GM18868 (cell line): ENCODE data around the gene SH3D19.

Source experiments
- ATAC-seq: cut with Tn5 transposase; IDR thresholded peaks from one replicate; pipeline ENCODE4 v1.9.1; 2021; ENCODE audit warnings: mild to moderate bottlenecking, moderate library complexity; ENCODE audit not compliant: unreplicated experiment

Gene SH3D19, protein sequence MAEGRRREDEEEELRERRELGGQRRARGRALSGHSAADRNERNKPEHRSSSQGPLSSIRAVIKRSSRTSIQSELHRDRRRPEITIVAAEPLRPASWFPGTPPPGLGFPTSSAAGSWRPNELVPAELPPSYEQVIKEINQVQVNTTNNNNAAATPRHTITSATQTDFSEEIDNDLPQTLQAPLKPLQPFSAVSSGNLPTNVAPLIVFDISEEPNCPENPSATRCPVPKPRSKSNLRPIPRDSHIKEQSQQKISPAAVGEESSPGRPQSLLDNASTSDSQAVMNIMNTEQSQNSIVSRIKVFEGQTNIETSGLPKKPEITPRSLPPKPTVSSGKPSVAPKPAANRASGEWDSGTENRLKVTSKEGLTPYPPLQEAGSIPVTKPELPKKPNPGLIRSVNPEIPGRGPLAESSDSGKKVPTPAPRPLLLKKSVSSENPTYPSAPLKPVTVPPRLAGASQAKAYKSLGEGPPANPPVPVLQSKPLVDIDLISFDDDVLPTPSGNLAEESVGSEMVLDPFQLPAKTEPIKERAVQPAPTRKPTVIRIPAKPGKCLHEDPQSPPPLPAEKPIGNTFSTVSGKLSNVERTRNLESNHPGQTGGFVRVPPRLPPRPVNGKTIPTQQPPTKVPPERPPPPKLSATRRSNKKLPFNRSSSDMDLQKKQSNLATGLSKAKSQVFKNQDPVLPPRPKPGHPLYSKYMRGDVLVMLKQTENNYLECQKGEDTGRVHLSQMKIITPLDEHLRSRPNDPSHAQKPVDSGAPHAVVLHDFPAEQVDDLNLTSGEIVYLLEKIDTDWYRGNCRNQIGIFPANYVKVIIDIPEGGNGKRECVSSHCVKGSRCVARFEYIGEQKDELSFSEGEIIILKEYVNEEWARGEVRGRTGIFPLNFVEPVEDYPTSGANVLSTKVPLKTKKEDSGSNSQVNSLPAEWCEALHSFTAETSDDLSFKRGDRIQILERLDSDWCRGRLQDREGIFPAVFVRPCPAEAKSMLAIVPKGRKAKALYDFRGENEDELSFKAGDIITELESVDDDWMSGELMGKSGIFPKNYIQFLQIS

DNA sequence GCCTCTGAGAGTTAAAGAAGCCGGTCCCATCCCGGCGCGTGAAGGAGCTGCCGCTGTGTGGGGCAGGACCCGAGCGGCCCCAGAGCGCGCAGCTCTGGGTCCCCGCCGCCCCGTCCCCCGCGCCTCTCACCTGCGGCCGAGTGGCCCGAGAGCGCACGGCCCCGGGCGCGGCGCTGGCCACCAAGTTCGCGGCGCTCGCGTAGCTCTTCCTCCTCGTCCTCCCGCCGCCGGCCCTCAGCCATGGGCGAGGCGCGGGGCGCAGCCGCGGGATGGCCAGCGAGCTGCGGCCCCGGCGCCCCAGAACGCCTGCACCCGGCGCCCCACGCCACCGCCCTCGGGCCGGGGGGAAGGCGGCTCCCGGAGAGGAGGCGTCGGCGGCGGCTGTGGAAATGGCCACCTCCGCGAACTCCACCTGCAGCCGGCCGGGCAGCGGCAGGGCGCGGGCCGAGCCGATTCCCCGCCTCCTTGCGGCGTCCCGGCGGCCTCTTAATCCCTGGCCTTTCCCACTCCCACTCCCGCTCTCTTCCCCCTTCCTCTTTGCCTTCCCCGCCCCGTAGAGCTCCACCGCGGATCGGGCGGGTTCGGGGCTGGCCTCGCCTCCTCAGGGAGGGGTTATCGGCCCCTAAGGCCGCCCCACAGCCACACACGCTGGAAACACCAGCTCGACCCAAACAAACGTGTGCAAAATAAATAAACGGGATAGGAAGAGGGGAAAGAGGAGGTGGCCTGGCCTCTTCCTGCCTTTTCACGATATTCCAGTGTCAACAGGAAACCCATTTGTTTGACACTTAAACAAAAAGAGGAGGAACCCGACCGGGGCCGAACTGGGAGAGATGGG, at the start of gene SH3D19:
Gene SH3D19 (minus strand): TSS at position 495 of the 838 bp plus-strand sequence. CDS start 253 bp downstream, at position 242.
- ATAC-seq = no peak

DNA sequence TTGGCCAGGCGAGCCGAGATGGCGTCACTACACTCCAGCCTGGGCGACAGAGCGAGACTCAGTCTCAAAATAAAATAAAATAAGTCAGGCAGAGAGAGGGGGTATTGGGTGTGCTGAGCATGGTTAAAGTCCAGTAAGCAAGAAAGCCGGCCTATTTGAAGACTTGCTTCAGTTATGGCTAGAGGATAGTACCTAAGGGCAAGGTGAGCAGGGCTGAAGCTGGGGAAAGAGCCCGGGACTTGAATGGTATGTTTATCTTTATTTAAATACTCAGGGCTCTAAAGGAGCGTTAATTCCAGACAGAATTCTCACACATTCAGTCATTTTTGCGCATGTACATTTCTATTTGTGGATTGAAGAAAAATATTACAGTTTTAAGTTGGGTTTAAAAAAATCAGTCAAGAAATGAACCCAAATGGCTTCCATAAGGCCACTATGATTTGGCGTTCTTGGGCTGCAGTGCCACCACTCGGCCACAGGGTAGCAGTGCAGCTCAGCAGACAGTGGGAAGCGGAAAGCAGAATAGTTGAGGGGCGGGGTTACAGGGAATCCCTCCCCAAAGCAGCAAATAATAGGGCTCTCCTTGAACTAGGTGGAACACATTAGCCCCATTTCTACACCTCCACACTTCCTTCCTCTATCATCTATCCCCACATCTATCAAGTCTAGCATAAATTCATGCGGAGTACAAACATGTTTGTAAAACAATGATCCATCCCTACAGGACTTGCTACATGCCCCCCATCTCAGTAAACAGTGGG, 37.2 kb upstream of the SH3D19 start:
- ATAC-seq = peak; percentile 99

DNA sequence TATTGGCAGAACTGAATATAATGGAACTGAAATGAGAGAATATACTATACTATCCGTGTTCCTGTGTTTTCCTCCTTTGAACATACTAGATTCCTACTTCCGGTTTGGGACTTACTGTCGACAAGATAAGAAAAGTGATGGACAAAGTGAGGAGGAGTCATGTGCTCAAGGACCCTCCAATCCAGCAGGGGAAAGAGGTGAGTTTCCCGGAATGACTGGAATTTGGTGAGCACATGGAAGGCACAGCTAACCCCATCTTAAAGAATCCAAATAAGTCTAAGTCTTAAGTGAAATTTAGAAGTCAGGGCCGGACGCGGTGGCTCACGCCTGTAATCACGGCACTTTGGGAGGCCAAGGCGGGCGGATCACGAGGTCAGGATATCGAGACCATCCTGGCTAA, 36.6 kb upstream of the SH3D19 start:
- no peak for ATAC-seq

DNA sequence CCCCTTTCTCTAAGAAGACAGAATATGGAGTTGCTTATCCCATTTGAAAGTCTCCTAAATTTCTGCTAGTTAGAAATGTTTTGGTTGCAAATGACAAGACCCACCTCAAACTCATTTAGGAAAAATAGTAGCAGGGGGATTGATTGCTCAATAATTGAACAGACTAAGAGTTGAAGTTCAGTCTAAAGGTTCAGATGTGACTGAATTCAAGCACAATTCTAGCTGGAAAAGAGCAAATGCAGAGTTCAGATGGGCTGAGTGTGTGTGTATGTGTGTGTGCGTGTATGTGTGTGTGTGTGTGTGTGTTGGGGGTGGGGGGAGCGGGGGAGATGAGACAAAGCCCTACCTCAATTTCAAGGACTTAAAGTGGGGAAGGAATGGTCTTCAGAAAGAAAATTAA, 35.7 kb upstream of the SH3D19 start:
- no peak for ATAC-seq

DNA sequence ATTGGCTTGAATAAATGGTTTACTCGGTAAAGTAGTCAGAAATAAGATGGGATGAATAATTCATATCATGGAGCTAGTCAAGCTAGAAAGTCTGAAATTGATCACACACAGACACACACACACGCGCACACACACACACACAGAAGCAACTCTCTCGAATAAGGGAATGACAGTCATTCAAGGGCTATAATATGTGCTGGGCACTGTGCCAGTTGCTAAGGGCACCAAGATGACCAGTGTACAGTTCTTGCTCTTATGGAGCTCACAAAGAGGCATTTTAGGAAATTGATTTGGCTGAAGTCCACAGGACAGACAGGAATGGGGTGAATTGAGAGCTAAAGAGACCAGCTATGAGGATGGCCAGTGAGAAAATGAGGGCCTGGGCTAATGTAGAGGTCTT, 34.2 kb upstream of the SH3D19 start:
- no peak for ATAC-seq

DNA sequence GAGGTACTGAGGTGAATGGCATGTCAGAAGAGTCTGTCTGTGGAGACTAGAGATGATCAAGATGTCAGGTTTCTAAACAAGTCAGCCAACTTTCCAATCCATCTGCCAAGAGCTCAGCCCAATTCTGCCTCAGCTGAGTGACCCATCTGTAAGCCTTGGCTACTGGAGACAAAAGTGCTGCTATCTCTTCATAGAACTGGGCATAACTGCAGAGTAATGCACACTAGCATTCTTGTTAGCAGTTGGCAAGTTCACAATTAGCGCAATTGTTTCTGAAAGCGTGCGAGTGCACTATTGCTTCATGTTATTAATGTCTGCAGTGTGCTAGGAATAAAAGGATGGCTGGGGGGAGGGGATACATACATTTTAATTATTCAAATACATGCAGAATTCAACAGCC, 32.9 kb upstream of the SH3D19 start:
- no peak for ATAC-seq

DNA sequence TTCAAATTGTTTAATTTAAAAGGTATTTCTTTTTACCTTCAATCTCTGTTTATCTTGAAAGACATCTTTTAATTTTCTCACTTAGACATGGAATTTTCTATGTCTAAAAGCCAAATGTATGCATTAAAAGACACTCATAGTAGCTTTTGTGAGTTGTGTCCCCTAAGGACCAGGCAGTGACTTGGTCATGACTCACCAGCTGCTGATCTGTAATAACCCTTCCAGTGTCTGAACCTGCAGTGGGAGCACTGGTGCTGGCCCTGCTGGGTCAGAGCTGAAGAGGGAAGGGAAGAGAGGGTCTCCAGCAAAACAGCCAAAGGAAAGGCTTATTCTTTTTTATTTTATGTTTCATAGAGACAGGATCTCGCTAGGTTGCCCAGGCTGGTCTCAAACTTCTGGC, 31.1 kb upstream of the SH3D19 start:
- ATAC-seq = no peak

DNA sequence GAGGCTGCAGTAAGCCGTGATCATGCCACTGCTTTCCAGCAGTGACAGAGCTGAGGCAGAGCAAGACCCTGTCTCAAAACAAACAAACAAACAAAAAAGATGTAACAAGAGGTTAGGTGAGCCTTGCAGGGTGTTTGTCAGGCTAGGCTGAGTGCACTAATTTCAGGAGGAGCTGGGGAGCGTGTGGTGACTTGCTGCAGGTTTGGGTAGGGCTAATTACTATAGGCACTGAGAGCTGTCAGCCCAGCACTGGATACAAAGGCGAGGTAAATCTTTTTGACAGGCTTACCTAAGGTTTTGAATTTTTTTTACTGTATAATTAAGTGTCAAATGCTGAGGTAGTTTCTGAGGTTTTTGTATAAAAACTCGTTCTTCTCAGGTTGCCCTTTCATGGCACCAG, 29.8 kb upstream of the SH3D19 start:
- ATAC-seq = no peak

DNA sequence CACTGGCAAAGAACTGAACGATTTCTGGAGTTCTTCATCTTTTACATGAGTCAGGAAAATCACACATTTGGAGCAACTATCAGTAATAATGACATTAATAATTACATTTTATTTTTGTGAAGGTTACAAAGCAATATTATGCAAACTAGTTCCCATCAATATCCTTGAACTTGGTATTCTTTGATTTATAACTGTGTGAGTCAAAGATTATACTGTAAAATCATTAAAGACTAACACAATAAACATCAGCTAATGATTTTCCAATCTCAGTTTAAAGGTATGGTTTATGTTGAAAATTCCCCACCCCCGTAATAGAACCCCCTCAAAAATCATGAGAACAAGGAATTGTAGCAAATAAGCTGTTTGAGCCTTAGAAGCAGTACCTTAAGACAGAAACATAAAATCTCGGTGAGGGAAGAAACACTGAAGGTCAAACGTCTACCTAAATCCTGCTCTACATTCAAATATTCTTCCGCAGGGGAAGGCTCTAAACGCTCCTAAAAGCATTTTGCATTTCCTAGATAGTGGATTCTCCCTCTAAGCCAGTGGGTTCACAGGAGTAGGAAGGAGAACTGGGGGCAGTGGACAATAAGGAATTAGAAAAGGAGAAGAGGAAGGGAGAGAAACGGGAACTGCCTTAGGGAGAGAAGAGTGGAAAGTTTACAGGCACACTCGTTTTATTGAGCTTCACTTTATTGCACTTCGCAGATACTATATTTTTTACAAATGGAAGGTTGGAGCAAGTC, 22.3 kb upstream of the SH3D19 start:
- ATAC-seq = no peak

DNA sequence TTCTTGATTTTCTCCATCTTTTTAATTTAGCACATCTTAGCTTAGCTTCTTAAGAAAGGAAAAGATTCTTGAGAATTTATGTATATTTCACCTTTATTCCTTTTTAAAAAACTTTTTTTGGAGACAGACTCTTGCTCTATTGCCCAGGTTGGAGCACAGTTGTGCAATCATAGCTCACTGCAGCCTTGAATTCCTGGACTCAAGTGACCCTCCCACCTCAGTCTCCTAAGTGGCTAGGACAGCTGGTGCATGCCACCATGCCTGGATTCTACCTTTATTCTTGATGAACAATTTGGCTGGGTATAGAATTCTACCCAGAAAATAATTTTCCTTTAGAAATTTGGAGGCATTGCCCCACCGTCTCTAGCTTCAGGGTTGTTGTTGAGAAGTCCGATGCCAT, 19.5 kb upstream of the SH3D19 start:
- no peak for ATAC-seq

DNA sequence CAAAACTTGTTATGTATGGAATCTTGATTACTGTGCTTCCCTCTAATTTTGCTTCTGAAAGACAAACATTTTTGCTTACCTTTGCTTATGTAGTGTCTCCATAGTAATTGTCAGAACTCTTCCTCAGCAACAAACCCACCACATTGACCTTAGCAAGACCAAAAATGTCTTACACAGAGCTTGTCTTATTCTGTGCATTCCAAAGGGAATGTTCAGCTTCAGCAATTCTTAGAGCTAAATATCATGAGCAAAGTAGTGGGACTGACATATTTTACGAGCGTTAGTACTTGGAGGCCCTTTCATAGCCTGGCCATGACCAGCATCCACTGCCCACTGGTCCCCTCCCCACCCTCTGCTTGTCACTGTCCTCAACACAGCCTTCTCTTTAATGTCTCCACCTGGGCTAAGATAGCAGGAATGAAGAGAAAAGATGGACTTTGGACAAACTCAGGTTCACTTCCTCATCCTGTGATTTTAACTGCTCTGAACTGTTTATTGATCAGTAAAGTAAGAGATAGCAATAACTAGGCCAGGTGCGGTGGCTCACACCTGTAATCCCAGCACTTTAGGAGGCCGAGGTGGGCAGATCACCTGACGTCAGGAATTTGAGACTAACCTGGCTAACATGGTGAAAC, 15.5 kb upstream of the SH3D19 start:
- no peak for ATAC-seq

DNA sequence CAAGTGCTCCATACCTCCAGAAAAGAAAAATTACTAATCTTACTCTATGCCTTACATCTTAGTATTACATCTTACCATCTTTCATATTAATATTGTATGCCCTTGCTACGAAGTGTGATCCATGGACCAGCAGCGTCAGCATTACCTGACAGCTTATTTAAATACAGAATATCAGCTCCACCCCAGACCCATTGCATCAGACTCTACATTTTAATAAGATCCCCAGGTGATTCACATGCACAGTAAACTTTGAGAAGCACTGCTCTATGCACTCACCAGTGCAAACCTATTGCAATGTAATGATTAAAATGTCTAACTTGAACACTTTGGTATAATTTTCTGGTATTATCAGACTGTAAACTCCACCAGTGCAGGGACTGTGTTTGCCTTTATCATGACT, 14.1 kb upstream of the SH3D19 start:
- ATAC-seq = no peak

DNA sequence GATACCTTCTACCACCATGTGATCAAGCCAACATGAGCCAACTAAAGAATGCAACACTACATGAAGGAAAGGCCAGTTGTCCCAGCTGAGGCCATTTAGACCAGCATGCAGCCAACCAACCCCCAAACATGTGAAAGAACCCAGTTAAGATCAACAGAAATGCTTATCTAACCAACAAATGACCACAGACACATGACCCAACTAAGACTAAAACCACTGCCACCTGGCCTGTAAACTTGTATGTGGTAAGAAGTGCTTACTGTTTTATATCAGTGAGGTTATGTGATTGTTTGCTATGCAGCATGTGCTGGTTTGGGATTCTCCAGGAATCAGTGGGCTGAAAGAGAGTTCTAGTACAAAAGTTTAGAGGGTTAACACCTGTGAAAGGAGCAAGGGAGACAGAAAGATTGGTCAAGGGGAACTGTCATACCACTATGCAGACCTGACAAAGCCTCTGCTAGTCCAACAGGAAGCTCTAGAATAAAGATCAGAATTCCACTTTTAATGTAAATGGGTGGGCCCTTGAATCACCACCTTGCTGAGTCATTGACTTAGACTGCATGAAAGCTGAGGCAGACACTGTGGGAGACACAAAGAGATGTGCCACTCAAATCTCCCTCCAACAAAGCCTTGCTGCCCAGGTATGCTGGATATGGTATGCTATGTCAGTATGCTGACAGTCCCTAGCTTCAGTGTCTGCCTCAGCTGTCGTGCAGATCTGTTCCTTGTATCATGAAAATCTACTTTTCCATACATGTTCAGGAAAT, 6.1 kb upstream of the SH3D19 start:
- no peak for ATAC-seq

DNA sequence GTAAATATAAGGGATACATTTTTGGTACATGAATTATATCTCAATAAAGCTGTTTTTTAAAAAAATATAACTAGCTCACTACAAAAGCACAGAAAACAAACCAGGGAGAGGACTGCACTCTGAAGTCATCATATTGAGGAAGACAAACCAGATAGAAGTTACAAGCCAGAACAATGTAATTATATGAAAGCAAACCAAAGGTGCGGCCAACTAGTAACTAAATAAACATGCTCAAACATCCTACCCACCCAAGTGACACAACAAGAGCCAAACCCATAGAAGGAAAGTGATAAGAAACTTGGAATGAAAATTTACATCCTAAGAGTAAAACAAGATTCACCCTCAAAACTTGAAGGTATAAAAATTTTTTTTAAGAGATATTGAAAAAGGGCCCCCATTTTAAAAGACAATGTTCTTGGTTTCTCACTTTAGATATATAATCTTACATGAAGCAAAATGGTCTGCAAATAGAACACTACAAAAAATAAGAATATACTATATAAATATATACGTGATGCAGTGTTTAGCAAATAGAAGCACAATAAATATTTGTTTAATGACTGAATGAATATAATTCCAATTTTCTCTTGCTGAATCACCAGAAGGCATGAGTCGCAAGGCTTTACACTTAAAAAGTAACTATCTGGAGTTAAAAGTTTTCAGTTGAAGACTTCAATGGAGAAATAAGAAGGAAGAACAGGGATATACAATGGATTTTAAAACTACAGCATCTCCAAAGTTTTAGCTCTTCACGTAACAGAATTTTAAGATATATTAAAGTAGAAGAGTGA, 4.0 kb upstream of the SH3D19 start:
- ATAC-seq = no peak

DNA sequence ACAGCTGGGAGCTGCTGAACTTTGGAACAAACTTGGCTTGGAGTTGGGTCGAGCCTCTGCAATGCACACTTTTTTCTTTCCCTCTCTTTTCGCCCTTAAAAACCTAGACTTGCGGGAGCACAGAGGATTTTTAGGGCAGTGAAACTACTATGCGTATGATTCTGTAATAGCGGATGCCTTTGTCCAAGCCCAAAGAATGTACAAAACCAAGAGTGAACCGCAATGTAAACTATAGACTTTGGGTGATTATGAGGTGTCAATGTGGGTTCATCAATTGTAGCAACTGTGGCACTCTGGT, 493 bp upstream of the SH3D19 start:
- no peak for ATAC-seq

DNA sequence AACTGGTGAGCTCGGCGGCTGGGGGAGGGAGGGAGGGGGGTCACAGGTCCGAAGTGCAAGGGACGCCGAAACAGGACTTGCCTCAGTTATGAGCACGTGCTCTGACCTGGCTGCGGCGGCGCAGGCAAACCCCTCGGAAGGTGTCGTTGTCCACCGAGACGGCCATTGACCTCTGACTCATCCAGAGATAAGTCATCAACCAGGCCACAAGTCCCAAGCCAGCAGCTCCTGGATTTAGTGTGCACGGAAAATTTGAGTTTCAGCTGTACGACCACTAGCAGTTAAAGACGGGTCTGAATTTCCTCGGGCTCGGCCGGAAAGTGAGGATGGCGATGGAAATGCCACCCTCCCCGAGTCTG, 674 bp downstream of the SH3D19 start:
- no peak for ATAC-seq

DNA sequence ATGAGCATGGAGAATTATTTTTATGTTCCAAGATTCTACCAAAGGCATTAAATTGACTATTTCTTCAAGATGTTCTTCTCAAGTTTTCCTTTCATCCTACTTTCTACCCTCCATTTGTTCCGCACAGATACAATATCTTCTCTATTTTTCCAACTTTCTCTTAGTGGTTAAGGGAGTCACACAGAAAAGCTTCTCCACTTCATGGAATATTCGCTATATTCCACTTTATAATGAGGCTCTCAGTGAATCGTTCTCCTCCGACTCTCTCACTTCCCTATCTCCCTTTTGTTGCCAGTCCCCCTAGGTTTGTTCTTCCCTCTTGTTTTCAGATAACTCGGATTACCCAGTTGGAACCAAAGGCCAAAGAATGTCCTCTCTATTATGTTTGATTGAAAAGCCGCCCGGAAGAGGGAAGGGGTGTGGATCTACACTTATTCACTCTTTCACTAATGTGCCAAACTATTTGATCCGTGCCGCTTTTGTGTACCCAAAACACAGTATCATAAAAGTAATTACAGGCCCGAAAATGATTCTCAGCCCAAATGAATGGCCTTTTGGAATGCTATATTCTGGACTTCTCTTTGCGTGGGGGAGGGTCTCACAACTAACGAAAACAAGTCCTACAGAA, 1.2 kb downstream of the SH3D19 start:
- ATAC-seq = no peak
